Skeletal muscle cell (primary cell): Measurements from ENCODE around the gene HTRA2.

Experiments used
- DNase-seq: peaks from one replicate; pipeline ENCODE4 v3.0.0-alpha.2; 2010; ENCODE audit warnings: low read depth
- H3K4me3 ChIP-seq: 2 replicates; pipeline ENCODE4 v1.5.1; 2011; ENCODE audit warnings: low read depth, mild to moderate bottlenecking, control low read depth, low read length, moderate library complexity

Gene HTRA2

DNA sequence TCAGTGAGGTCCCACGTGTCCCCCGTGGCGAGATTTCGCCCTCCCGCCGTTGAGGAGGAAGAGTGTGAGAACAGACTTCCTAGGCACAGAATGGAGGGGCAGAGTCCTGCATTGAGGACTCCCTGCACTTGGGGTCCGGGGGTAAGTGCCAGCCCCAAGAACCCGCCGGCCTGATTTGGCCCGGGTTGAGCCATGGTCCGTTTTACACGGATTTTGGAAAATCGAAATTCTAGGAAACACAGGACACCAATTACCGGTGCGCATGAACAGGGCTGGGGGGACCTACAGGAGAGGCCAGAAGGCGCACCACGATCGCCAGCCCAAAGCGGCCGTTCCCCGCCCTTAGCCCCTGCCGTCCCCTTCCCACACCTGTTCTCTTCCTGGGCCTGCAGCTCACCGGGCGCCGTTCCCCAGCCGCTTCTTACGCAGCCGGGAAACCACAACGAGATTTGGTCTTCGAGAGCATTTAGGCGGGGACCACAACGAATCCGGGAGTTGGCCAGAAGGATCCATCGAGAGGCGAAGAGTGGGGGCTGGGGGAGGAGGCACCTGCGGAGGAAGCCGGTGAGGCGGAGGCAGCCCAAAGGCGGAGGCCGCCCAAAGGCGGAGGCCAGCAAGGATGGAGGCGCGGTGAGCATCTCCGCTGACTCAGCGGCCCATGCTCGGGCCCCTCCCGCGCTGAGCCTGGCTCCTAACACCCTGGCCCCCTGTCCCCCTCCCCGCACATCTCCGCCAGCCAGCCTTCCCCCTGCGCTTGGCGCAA, 15.9 kb upstream of the HTRA2 start:
- DNase-seq = no peak
- no peak overlapping the region for H3K4me3 ChIP-seq

DNA sequence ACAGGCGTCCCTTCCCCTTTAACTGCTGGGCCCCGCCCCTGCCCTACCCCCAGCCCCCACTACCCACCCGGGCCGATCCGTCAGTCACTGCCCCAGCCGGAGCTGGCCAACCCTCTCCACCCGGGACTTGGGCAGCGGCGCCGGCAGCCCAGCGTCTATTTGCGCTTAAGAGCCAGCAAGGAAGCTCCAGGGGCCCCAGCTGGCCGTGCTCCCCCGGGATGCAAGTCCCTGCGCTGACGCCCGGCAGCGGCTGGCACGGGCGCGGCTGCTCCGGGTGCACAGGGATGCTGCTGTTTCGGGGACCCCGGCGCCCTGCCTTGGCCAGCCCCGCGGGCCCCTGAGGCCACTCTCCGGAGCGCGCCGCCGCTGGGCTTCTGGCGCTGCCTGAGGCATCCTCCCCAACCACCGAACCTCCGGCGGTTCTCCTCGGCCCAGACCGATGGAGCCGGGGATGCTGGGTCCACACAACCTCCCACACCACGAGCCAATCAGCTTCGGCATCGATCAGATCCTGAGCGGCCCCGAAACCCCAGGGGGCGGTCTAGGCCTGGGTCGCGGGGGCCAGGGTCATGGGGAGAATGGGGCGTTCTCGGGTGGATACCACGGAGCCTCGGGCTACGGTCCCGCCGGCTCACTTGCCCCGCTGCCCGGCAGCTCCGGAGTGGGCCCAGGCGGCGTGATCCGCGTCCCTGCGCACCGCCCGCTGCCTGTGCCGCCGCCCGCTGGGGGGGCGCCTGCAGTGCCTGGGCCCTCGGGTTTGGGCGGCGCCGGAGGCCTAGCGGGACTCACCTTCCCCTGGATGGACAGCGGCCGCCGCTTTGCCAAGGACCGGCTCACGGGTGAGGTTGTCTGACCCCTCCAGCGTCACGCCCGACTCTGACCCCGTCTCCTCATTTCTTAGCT, 15.1 kb upstream of the HTRA2 start, which contains the start of gene TLX2:
Gene TLX2 (plus strand): TSS at position 83 of the 903 bp plus-strand sequence. CDS start 357 bp downstream, at position 440.
- H3K4me3 ChIP-seq = no peak within 1 kb of the TSS

DNA sequence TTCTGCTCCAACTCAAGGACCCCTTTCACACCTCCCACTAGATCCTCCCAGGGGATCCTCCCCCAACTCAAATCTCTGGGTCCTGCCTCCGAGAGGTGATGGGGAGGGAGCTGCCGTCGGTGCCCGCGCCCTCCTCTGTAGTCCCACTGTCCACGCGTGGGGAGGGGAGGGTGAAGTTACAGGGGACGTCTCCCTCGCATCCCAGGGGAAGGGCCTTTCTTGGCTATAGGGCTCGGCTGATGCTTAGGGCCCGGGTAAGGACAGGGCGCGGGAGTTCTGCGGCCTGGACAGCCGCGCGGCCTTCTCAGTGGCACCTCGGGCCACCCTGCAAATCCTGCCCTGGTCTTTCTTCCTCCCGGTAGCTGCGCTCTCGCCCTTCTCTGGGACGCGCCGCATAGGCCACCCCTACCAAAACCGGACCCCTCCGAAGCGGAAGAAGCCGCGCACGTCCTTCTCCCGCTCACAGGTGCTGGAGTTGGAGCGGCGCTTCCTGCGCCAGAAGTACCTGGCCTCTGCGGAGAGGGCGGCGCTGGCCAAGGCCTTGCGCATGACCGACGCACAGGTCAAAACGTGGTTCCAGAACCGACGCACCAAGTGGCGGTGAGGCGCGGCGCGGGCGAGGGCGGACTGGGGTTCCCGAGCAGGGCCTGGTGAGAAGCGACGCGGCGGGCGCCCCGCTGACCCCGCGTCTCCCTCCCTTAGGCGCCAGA, 14.3 kb upstream of the HTRA2 start:
- H3K4me3 ChIP-seq = no peak overlapping the region
- DNase-seq = no peak

More for the DNA sequence above, 15.1 kb upstream of the HTRA2 start, which contains the start of gene TLX2:
- DNase-seq = no peak

DNA sequence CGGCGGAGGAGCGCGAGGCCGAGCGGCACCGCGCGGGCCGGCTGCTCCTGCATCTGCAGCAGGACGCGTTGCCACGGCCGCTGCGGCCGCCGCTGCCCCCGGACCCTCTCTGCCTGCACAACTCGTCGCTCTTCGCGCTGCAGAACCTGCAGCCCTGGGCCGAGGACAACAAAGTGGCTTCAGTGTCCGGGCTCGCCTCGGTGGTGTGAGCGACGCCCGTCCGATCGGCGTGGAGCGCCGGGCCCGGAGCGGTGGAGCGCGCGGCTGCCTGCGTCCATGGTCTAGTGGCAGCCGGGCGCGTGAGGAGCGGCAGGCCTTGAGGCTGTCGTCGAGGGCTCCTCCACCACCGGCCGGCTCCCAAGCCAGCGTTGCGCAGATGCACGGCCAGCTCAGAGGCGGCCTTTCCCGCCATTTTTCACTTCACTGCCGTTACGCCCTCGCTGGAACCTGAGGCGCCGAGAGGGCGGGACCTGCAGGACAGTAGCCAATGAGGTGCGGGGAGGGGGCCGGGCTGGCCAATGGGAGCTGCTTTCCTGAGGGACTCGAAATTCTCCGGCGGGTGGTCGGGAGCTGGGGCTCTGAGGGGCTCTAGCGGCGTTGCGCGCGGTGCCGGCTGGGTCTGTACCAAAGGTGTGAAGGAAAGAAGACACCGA, 13.6 kb upstream of the HTRA2 start:
- DNase-seq = no peak
- peak overlapping the region; percentile 17 for H3K4me3 ChIP-seq

DNA sequence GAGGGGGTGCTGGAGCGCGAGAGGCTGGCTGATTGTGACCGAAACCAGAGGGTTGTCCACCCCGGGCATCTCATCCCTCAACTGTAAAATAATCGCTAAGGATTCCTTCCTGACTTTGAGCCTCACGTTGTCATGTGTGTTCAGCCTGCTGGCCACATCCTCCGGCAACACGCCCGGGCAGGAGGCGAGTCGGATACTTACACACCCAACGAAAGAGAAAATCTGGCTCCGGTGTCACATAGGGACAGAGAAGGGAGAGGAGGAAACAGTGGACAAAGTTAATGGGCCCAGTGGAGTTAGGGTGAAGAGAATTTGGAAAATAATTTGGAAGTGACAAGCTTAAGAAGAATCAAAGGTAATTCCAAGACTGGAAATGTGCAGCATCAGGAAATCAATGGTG, 13.1 kb upstream of the HTRA2 start:
- no peak for DNase-seq
- H3K4me3 ChIP-seq = no peak overlapping the region

DNA sequence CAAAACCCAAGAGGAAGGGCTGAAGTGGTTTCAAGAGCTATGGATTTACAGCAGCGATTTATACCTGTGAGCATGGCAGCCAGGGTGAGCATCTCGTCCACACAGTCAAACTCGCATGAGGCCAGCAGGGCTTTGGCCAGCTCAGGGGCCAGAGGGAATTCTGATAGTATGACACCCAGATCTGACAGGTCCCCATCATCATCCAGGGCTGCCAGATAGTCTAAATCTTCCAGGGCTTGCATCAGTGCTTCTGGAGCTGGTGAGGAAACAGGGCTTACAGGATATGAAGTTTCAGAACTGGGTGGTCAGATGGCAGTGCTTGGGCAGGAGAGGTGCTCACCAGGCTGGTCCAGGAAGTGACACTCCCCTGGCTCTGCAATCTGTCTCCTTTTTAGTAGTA, 7.2 kb upstream of the HTRA2 start:
- H3K4me3 ChIP-seq = no peak overlapping the region
- no peak for DNase-seq

DNA sequence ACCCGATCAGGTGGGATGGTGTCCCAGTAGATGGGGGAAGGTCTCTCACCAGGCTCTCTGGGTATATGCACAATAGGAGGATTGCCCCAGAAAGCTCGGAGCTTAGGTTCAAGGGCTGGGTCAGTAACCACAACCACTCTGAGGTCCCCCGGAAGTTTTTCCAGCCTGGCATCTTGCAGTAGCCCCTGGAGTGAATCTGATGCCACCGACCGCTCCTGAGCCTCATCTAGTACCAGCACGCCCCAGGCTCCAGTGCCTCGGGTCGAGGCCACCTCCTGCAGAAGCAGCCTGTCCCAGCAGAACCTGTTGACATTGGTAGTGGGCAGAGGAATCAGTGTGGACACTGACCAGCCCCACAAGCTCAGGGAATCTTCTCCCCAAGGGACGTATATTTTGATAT, 5.7 kb upstream of the HTRA2 start:
- DNase-seq = no peak
- H3K4me3 ChIP-seq = no peak overlapping the region

DNA sequence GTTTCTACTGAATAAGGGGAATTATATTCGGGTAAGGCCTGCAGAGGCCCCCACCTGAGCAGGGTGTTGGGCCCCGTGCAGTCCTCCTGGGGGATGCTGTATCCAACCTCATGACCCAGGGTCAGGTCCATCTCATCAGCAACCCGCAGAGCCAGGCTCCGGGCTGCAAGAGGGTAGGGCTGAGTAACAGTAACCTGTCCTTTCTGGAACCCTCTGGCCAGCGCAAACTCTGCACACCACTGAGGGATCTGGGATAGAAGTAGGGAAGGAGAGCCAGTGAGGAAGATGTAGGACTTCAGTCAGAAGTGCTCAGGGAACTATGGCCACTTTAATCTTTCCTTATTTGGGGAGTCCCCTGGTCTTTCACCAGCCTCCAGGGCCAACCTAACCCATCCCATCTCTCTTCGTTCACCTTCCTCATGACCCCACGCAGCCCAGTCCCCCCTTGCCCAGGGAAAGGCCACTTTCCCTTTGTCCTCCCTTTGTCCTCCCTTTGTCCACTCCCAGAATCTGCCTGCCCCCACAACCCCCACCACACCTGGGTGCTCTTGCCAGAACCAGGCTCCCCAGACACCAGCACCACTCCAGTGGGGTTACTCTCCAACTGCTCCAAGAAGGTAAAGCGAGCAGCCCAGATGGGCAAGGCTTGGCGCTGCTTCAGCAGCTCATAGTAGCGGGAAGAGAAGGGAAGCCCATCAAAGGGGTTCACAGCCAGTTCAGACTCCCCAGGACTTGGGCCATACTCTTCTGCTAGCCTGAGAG, 4.6 kb upstream of the HTRA2 start:
- no peak for DNase-seq
- no peak overlapping the region for H3K4me3 ChIP-seq

DNA sequence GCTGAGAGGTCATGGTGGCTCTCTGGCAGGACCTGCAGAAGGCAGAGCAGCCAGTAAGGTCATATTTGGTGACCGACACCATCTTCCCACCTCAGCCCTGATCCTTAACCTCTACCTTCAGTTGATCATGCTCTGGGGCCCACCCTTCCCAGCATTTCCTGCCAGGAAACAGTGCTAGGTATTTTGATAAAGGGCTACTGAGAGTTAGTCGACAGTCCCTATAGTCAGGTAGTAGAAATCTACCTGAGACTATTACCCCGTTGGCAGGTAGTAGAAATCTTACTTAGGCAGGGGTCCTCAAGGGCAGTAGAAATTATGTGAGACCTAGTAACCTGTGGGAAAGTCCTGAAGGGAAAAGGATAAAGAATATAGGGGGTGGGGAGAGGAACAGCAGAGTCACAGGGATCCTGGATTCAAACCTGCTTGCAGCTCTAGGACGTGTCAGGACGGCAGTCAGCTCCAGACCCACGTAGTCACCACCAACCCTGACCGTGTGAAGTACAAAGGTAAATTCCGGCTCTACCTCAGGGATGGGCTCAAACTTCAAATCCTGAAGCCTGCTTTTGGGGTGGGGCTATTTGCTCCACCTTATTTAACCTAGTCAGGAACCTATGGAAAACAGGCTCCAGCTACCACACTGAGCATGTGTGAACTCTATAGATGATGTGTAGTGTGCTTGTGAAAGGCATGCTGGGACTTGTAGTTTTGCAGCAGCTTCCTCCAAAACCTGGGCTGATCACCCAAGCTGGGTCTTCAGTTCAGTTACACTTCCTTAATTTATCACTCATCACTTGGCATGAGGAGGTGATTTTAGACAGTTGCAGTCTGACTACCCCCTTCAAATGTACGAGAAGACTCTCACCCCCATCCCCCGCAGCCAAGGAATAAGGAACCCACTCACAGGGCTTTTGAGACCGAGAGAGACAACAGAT, 3.8 kb upstream of the HTRA2 start, which contains the start of gene DQX1:
Gene DQX1 (minus strand): TSS at position 515 of the 932 bp plus-strand sequence. CDS start 502 bp downstream, at position 13.
- DNase-seq = no peak
- no peak within 1 kb of the TSS for H3K4me3 ChIP-seq

DNA sequence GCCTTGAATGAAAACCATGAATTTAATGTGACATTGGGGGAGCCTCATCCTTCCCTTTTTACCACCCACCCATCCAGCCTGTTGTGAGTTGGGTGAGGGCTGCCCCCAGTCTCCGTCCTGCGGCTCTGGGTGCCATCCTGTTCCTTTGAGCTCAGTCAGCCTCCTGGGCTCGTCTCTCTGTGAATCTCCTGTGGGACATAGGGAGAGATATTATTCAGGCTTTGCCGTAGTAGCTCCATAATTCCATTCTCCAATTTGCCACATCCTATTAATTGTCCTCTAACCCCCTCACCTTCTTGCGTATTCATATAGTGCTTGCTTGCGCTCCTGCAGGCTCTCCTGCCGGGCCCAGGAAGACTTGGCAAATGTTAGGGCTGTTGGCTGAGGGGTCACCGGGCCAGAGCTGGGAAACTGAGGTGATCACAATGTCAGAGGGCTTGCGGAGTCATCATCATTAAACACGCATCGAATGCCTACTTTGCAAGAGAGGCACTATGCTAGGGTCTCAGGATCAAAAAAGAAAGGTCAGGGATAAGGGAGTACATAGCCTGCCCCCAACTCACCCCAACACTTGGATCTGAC, 3.0 kb upstream of the HTRA2 start:
- H3K4me3 ChIP-seq = no peak overlapping the region
- no peak for DNase-seq

DNA sequence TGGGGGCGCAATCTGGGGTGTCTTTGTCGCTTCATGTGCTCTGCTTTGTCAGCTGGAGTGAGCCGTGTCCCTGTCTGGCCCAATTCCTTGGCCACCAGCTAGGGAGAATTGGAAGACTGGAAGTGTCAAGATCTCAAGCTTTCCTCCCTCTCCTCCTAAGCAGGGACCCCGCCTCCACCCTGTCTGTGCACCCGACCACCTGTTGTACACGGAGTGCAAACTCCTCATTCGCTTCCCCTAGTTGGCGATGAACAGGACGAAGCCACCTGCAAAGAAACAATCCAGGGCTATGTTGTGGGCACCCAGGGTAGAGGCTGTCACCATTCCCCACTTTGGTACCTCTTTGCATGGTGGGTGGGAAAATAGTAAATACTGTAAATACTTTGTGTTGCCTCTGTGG, 2.0 kb upstream of the HTRA2 start:
- DNase-seq = no peak
- H3K4me3 ChIP-seq = no peak overlapping the region

DNA sequence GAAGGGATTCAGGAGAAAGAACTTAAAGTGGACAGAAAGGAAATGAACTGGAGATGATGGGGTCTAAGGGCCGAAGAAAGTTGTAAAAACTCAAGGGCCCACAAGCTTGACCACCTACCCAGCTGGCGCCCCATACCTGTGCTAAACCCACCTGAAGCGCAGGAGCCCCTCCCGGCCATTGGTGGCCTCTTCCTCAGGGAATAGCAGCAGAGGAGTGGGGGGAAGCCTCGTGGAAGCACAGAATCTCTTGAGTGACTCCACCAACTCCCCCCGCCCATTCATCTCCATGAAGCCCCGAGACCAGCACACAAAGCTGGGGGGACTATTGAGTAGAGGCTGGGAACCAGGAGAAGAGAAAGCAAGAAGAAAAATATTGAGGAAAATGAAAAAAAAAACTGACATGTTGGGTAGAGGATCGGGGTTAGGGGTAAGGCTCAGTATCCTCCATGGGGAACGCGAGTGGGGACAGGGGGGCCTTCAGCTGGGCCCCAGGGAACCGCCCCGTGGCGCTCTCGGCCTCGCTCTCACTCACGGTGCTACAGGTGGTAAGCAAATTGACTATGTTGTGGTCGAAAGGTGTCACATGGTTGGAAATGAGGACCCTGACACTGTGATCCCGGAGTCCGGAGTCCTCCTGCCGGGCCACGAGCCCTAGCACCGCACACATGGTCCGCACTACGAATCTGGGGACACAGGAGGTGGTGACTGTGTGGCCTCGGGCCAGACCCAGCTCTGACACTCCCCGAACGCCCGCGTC, 955 bp upstream of the HTRA2 start:
- H3K4me3 ChIP-seq = peak overlapping the region; percentile 74
- no peak for DNase-seq

DNA sequence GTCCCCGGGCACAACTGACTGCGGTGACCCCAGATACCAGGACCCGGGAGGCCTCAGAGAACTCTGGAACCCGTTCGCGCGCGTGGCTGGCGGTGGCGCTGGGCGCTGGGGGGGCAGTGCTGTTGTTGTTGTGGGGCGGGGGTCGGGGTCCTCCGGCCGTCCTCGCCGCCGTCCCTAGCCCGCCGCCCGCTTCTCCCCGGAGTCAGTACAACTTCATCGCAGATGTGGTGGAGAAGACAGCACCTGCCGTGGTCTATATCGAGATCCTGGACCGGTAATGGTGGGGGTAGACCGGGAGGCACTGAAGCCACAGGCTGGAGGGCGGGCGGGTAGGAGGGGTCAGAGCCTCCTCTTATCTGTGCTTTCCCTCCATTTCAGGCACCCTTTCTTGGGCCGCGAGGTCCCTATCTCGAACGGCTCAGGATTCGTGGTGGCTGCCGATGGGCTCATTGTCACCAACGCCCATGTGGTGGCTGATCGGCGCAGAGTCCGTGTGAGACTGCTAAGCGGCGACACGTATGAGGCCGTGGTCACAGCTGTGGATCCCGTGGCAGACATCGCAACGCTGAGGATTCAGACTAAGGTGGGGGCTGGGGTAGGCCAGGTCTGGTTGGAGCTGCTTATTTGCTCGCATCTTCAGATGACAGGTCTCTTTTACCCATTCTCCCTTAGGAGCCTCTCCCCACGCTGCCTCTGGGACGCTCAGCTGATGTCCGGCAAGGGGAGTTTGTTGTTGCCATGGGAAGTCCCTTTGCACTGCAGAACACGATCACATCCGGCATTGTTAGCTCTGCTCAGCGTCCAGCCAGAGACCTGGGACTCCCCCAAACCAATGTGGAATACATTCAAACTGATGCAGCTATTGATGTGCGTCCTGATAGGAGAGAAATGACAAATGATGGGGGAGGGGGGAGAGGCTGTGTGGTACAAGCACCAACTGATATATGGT, 780 bp downstream of the HTRA2 start:
- DNase-seq = no peak

DNA sequence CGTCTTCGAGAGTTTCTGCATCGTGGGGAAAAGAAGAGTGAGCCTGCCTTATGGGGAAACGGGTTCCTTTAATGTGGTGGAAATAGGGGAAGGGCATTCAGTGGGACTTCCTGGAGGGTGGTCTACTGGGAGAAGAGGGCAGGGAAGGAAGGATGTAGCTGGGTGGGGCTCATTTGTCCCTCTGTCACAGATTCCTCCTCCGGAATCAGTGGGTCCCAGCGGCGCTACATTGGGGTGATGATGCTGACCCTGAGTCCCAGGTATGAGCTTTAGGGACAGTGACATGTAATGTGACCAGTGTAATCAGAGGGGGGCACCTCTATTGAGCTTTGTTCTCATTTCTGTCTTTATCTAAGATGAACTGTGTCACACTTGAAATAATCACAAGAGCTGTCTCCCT, 1.9 kb downstream of the HTRA2 start:
- DNase-seq = no peak
- H3K4me3 ChIP-seq = no peak overlapping the region

More for the DNA sequence above, 780 bp downstream of the HTRA2 start:
- H3K4me3 ChIP-seq = peak overlapping the region; percentile 74

DNA sequence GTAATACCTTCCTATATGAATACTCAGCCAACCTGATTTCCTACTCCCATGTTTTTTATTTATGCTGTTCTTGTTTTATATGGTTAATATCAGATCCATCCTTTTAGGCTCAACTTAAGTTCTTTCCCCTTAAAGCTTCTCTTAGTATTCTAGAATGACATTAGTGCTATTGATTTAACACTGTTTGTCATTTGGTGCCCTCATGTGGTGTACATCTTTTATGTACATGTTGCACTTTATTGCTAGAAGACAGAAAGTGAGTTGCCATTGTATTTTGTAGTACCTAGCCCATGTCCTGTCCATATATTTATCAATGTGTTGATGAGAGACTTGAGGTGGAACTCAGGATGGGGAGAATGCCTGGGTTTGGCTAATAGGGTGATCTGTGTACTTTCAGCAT, 2.5 kb downstream of the HTRA2 start:
- DNase-seq = no peak
- H3K4me3 ChIP-seq = no peak overlapping the region

DNA sequence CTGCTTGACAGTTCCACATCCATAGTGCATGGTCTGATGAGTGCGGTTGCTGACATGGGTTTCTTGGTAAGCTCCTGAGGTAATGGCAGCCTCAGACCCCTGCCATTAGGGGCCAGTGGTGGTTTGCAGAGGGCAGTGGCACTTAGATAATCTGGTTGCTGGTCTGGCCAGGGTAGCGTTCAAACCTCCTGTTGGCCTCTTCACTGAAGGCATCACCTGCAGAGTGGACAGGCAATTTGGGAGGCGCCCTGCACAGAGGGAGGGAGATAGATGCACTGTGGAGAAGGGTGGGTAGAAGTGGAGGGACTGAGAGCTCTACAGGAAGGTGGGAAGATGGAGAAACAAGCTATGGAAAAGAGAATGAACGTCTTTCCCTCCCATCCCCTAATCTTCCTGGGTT, 3.7 kb downstream of the HTRA2 start:
- DNase-seq = no peak
- H3K4me3 ChIP-seq = no peak overlapping the region
